HG03103 (cell line): ENCODE measurements around the gene AP2B1.
"Not testable (repeated sequence)": the region's sequence is repeated elsewhere in the genome, so short reads cannot be mapped to it uniquely, and the experiment has no call there.

ENCODE experiments used
- ATAC-seq: cut with Tn5 transposase; IDR thresholded peaks from one replicate; pipeline ENCODE4 v1.9.1; 2021; ENCODE audit warnings: low read depth; ENCODE audit not compliant: unreplicated experiment

Gene AP2B1

GRCh38 chr17:35742896-35743477 lies 155.9 kb downstream of the AP2B1 start:
- ATAC-seq, result no peak

GRCh38 chr17:35743626-35744328 lies 156.7 kb downstream of the AP2B1 start:
- no peak for ATAC-seq

- no peak for ATAC-seq
Observed at GRCh38 chr17:35744830-35745229, 157.7 kb downstream of the AP2B1 start.

GRCh38 chr17:35745246-35745645 lies 158.1 kb downstream of the AP2B1 start:
- no peak for ATAC-seq

- ATAC-seq, result no peak
Observed at GRCh38 chr17:35745749-35746320, 158.7 kb downstream of the AP2B1 start.

- ATAC-seq, result no peak
Observed at GRCh38 chr17:35747540-35748017, 160.5 kb downstream of the AP2B1 start.

GRCh38 chr17:35748341-35748841 lies 161.3 kb downstream of the AP2B1 start:
- ATAC-seq, result no peak

- ATAC-seq, result no peak
Observed at GRCh38 chr17:35748979-35749378, 161.9 kb downstream of the AP2B1 start.

- ATAC-seq, result no peak
Observed at GRCh38 chr17:35749560-35750412, 162.7 kb downstream of the AP2B1 start.

- no peak for ATAC-seq
Observed at GRCh38 chr17:35750526-35751395, 163.6 kb downstream of the AP2B1 start.

GRCh38 chr17:35751541-35751940 lies 164.4 kb downstream of the AP2B1 start:
- ATAC-seq, result not testable (repeated sequence)

- no peak for ATAC-seq
Observed at GRCh38 chr17:35752471-35752870, 165.3 kb downstream of the AP2B1 start.

GRCh38 chr17:35752945-35753764 lies 166.0 kb downstream of the AP2B1 start, which contains the start of gene GAS2L2:
Gene GAS2L2 (minus strand): TSS chr17:35753239. CDS start chr17:35752850, 389 bp downstream.
- ATAC-seq, result no peak

GRCh38 chr17:35757243-35757642 lies 170.1 kb downstream of the AP2B1 start:
- no peak for ATAC-seq

GRCh38 chr17:35760587-35760986 lies 173.5 kb downstream of the AP2B1 start, which contains the start of gene C17orf50:
Gene C17orf50 (plus strand): TSS chr17:35760887. CDS start chr17:35760942, 55 bp downstream.
- ATAC-seq, result no peak

GRCh38 chr17:35761601-35762000 lies 174.5 kb downstream of the AP2B1 start:
- no peak for ATAC-seq

- ATAC-seq, result no peak
Observed at GRCh38 chr17:35763767-35764122, 176.6 kb downstream of the AP2B1 start.

- peak; percentile 74 for ATAC-seq
Observed at GRCh38 chr17:35764123-35764991, 177.2 kb downstream of the AP2B1 start.
